GM18499 (cell line): ENCODE data around the gene ZNF28.
"Not testable (repeated sequence)": the region's sequence is repeated elsewhere in the genome, so short reads cannot be mapped to it uniquely, and the experiment has no call there.

Experiments used
- ATAC-seq: cut with Tn5 transposase; IDR thresholded peaks from one replicate; pipeline ENCODE4 v1.9.1; 2021; ENCODE audit warnings: moderate number of reproducible peaks; ENCODE audit not compliant: insufficient read depth, unreplicated experiment

The ZNF28 gene

DNA sequence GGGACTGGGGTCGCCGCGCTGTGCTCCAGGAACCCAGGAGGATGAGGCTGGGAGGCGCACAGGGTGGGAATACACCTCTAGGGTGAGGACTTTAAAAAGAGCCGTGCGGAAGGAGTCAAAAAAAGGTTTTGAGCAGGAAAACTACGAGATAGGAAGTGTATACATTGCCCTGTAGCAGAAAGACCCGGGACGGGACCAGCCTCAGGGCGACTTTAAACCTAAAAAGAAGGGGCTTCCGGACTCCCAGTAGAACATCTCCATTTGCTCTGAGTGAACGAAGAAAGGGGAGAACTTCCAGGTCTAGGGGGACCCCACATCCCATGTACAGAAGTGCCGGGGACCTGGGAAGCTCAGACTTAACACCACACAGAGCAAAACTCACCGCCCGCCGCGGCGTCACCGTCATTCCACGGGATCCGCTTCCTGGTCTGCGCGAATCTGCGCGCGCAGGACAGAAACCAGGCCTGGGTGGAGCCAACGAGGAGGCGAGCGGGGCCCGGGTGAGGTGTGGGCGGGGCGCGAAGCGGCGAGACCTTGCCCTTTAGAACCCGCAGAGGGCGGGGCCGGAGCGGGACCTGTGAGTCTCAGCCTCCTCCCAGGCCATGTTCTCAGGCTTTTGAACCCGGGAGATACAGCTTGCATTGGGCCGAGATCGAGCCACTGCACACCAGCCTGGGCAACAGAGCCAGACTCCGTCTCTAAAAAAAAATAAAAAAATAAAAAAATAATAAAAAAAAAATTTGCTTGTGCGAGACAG lies at the start of gene ZNF28:
TSS of gene ZNF28 (minus strand) at position 430 of the 757 bp plus-strand sequence. CDS start 3,675 bp downstream, outside the sequence.
- ATAC-seq, result not testable (repeated sequence)

GRCh38 chr19:52868031-52868430 lies 46.6 kb upstream of the ZNF28 start:
- ATAC-seq, result not testable (repeated sequence)

GRCh38 chr19:52857378-52858191 lies 36.2 kb upstream of the ZNF28 start, which contains the start of gene ZNF468:
Gene ZNF468, minus strand, starts transcription at chr19:52857619. Its CDS starts 3,347 bp downstream, at chr19:52854272.
- ATAC-seq, result peak; percentile 74

GRCh38 chr19:52856540-52857377 lies 35.3 kb upstream of the ZNF28 start:
- ATAC-seq, result not testable (repeated sequence)

GRCh38 chr19:52847352-52847751 lies 25.9 kb upstream of the ZNF28 start:
- not testable (repeated sequence) for ATAC-seq

DNA sequence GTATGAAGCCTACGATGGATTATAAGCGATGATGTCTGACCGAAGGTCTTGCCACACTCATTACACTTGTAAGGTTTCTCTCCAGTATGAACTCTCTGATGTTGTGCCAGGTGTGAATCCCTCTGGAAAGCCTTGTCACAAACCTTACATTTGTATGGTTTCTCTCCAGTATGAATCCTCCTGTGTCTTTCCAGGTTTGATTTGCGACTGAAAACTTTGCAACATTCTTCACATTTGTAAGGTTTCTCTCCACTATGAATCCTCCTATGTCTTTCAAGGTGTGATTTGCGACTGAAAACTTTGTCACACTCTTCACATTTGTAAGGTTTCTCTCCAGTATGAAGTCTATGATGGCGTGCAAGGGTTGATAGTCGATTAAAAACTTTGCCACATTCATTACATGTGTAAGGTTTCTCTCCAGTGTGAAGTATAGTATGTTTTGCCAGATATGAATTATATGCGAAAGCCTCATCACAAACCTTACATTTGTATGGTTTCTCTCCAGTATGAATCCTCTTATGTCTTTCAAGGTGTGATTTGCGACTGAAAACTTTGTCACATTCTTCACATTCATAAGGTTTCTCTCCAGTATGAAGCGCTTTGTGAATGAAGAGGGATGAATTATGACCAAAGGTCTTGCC lies 19.5 kb upstream of the ZNF28 start:
- ATAC-seq, result not testable (repeated sequence)

DNA sequence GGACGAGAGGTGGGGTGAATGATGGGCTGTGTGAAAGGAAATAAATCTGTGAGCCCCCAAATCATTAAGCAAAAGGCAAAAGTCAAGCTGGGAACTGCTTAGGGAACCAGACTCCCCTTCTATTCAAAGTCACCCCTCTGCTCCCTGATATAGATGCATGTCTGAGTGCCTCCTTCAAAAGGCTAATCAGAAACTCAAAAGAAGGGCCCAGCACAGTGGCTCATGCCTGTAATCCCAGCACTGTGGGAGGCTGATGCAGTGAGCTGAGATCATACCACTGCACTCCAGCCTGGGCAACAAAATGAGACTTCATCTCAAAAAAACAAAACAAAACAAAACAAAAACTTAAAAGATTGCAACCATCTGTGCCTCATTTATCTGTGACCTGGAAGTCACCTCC lies 12.9 kb upstream of the ZNF28 start:
- not testable (repeated sequence) for ATAC-seq

DNA sequence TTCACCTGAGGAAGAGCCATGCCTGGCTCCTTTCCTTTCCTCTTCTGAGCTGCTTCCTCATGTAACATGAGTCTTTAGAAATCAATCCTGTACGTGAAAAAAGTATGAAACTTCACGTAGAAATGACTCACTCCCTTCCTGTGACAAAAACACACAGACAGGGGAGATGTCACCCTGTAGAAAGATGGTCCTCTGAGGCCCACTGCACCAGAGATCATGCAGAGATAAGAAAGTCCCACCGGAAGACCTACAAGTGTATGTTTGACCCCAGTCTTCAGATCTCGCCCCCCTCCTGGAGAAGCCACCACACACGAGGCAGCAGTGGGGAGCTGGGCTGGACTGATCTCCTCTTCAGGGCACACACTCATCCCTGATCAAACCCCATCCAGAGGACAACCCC lies 12.1 kb upstream of the ZNF28 start:
- not testable (repeated sequence) for ATAC-seq

DNA sequence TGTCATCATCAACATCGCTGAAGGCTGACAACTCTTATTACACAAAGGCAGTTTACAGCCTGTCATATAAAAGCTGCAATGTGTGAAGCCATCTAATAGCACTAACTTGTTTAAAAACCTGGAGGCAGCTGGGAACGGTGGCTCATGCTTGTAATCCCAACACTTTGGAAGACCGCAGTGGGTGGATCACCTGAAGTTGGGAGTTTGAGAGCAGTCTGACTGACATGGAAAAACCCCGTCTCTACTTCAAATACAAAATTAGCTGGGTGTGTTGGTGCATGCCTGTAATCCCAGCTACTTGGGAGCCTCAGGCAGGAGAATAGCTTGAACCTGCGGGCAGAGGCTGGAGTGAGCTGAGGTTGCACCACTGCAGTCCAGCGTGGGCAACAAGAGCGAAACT lies 8.4 kb upstream of the ZNF28 start:
- ATAC-seq, result not testable (repeated sequence)

DNA sequence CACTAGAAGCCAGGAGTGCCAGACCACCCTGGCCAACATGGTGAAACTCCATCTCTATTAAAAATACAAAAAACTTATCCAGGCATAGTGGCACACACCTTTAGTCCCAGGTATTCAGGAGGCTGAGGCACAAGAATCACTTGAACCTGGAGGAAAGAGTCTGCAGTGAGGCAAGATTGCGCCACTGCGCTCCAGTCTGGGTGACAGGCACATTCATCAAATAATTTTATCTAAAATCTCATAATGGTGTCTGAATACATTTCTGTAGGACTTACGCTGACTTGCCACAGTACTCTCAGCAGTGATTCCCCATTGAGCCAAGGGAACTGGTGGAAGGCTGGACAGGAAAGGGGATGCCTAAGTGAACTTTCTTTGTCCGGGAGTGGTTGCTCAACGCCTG lies 4.3 kb upstream of the ZNF28 start:
- no peak for ATAC-seq

- no peak for ATAC-seq
Measured at GRCh38 chr19:52823676-52824075, 2.2 kb upstream of the ZNF28 start.

- not testable (repeated sequence) for ATAC-seq
Measured at GRCh38 chr19:52820472-52821203, 795 bp downstream of the ZNF28 start.

GRCh38 chr19:52809801-52810200 lies 11.6 kb downstream of the ZNF28 start:
- ATAC-seq, result no peak

DNA sequence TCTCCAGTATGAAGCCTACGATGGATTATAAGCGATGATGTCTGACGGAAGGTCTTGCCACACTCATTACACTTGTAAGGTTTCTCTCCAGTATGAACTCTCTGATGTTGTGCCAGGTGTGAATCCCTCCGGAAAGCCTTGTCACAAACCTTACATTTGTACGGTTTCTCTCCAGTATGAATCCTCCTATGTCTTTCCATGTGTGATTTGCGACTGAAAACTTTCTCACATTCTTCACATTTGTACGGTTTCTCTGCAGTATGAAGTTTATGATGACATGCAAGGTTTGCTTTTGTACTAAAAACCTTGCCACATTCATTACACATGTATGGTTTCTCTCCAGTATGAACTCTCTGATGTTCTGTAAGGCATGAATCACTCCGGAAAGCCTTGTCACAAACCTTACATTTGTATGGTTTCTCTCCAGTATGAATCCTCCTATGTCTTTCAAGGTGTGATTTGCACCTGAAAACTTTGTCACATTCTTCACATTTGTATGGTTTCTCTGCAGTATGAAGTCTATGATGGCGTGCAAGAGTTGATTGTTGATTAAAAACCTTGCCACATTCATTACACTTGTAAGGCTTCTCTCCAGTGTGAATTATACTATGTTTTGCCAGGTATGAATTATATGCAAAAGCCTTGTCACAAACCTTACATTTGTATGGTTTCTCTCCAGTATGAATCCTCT lies 21.3 kb downstream of the ZNF28 start:
- not testable (repeated sequence) for ATAC-seq

DNA sequence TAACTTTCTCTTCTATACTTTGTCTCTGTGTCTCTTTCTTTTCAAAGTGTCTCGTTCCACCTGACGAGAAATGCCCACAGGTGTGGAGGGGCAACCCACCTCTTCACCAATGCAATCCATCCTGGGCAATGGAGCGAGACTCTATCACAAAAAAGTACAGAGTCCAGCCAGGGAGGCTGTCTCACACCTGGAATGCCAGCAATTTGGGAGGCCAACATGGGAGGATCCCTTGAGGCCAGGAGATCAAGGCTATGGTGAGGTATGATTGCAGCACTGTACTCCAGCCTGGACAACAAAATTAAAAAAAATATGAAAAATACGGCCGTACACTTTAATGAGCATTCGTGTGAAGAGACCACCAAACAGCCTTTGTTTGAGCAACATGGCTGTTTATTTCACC lies 32.0 kb downstream of the ZNF28 start:
- no peak for ATAC-seq

DNA sequence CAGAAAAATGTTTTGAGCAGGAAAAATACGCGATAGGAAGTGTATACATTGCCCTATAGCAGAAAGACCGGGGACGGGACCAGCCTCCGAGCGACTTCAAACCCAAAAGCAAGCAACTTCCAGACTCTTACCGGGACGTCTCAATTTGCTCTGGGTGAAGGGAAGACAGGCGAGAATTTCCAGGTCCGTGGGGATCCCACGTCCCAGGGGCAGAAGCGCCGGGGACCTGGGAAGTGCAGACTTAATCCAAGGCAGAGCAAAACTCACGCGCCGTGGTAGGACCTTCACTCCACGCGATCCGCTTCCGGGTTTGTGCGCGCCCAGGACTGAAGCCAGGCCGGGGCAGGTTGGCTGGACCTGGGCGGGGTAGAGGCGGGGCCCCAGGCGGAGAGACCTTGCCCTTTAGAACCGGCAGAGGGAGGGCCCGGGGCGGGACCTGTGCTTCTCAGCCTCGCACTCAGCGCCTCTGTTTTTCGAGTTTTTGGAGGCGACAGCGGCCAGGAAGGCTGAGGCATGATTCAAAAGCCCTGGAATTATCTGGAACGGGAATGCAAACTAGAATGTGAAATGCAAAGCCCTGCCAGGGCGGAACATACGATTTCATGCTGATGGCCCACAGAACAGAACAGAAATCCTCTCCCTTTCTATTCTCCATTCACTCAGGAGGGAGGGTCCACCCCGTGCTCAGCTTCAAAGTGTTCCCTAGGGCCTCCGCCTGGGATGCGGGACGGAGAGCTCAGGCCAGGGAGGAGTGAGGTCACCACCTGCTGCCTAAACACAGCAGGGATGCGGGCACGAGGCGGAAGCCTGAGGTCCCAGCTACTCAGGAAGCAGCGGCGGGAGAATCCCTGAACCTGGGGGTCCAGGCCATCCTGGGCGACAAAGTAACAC lies 34.7 kb downstream of the ZNF28 start, which contains the start of gene ZNF600:
TSS of gene ZNF600 (minus strand) at position 328 of the 891 bp plus-strand sequence. CDS start 7,903 bp downstream, outside the sequence.
- ATAC-seq, result not testable (repeated sequence)

DNA sequence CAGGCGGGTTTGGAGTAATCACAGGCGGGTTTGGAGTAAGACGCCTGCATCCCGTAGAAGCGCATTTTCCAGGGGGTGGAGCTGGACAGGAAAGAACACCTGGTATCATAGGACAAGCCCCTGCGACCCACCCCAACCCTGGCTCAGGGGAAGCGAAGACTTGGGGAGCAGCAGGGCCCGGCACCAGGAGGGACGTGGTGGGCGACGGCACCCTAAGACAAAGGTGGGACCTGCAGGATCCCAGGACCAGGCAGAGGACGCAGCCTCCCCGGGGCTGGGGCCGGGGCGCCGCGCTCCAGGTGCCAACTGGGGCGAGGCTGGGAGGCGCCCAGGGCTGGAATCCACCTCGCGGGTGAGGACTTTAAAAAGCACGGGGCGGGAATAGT lies 35.4 kb downstream of the ZNF28 start:
- no peak for ATAC-seq

- ATAC-seq, result no peak
Measured at GRCh38 chr19:52785506-52785905, 35.9 kb downstream of the ZNF28 start.
